ENCODE data around the gene GSK3B. TPM values are rescaled to one million over a fixed set of nuclear protein-coding genes. Genes with fewer than 3 reads are reported as not detected.

GSK3B gene
- total and polyA plus RNA-seq, 2 experiments from 2014 or later, result 29.0 to 45.3 TPM

DNA sequence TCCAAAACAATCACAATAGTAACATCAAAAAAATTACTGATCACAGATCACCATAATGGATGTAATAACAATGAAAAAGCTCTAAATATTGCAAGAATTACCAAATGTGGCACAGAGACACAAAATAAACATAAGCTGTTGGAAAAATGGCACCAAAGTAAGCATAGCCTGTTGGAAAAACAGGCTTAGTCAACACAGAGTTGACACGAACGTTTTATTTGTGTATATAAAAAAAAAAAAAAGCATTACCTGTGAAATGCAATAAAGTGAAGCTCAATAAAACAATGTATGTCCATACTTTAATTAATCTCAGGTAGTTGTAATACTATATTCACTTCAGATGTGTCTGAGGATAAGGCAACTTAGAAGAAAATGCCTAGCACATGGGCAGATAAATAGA lies 235.3 kb downstream of the GSK3B start:
- no peak overlapping the region for H2AFZ ChIP-seq
- Mint-ChIP-seq H3K4me3 (no peak overlapping the region), H3K36me3 (ENCODE audit: low read depth) (peaks cover 75% of the 10 kb centered on the region), H3K4me1 (no peaks in the 10 kb centered on the region), H3K27ac (no peak overlapping the region), H3K9me3 (no peaks in the 10 kb centered on the region; the same call in 1 of the 3 replicates), H3K27me3 (ENCODE audit: insufficient read depth, low read depth, poor library complexity) (no peaks in the 10 kb centered on the region)
- no peaks in the 10 kb centered on the region; the same call in 1 of the 2 replicates for H3K79me2 ChIP-seq (replicated peaks; ENCODE audit: insufficient read depth)
- no peaks in the 10 kb centered on the region for H3K27me3 ChIP-seq (ENCODE audit: insufficient read depth)
- no peak overlapping the region for H3K4me3 ChIP-seq
- peaks cover 18% of the 10 kb centered on the region for H3K36me3 ChIP-seq (ENCODE audit: insufficient read depth)
- no peaks in the 10 kb centered on the region for H3K4me1 ChIP-seq (ENCODE audit: insufficient read depth)
- no peaks in the 10 kb centered on the region; the same call in none of the 2 replicates for H3K9me2 ChIP-seq (ENCODE audit: insufficient read depth)
- H3F3A ChIP-seq (replicated peaks; ENCODE audit: low read depth), result no peaks in the 10 kb centered on the region
- no peak for DNase-seq (ENCODE audit: low spot score)
- ATAC-seq, result no peak
- no peak overlapping the region for H3K27ac ChIP-seq (ENCODE audit: low read depth)
- H3K4me2 ChIP-seq, result no peak overlapping the region
- no peaks in the 10 kb centered on the region for H4K20me1 ChIP-seq (replicated peaks; ENCODE audit: insufficient read depth)
- TF ChIP-seq ZNF114 (CRISPR knock-in tag; IDR thresholded peaks at IDR 0.05) (no peak), ZNF331 (CRISPR knock-in tag; IDR thresholded peaks at IDR 0.05; ENCODE audit: low read depth) (no peak), NANOG (IDR thresholded peaks at IDR 0.05; ENCODE audit: borderline replicate concordance) (no peak), ETS1 (IDR thresholded peaks at IDR 0.05) (no peak), STAT1 (IDR thresholded peaks at IDR 0.05; ENCODE audit: unreplicated experiment) (no peak), EZH2phosphoT487 (IDR thresholded peaks at IDR 0.05; ENCODE audit: unreplicated experiment) (no peak), EZH2 (IDR thresholded peaks at IDR 0.05; ENCODE audit: low read depth, unreplicated experiment) (no peak), CREB1 (CRISPR knock-in tag; IDR thresholded peaks at IDR 0.05; ENCODE audit: low read depth) (no peak), ZNF462 (CRISPR knock-in tag; IDR thresholded peaks at IDR 0.05) (no peak), CTCF (conservative IDR thresholded peaks at IDR 0.05; ENCODE audit: low read depth in 2 of 2) (no peak), POLR2AphosphoS5 (IDR thresholded peaks at IDR 0.05; ENCODE audit: low read depth) (no peak), JUNB (IDR thresholded peaks at IDR 0.05; ENCODE audit: unreplicated experiment) (no peak)
- TF ChIP-seq, protein P1, sequence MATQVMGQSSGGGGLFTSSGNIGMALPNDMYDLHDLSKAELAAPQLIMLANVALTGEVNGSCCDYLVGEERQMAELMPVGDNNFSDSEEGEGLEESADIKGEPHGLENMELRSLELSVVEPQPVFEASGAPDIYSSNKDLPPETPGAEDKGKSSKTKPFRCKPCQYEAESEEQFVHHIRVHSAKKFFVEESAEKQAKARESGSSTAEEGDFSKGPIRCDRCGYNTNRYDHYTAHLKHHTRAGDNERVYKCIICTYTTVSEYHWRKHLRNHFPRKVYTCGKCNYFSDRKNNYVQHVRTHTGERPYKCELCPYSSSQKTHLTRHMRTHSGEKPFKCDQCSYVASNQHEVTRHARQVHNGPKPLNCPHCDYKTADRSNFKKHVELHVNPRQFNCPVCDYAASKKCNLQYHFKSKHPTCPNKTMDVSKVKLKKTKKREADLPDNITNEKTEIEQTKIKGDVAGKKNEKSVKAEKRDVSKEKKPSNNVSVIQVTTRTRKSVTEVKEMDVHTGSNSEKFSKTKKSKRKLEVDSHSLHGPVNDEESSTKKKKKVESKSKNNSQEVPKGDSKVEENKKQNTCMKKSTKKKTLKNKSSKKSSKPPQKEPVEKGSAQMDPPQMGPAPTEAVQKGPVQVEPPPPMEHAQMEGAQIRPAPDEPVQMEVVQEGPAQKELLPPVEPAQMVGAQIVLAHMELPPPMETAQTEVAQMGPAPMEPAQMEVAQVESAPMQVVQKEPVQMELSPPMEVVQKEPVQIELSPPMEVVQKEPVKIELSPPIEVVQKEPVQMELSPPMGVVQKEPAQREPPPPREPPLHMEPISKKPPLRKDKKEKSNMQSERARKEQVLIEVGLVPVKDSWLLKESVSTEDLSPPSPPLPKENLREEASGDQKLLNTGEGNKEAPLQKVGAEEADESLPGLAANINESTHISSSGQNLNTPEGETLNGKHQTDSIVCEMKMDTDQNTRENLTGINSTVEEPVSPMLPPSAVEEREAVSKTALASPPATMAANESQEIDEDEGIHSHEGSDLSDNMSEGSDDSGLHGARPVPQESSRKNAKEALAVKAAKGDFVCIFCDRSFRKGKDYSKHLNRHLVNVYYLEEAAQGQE (IDR thresholded peaks at IDR 0.05; ENCODE audit: unreplicated experiment), result no peak

All from GM23338 (cell line).